Neural cell (in vitro differentiated cells): Measurements from ENCODE around the gene MRPL12. TPM values are rescaled to one million over a fixed set of nuclear protein-coding genes. Genes with fewer than 3 reads are reported as not detected.

Experiments
- H2AFZ ChIP-seq: fragments of 200-600, 300-800 bp; sonication (generic), shearing (Covaris generic); 2 replicates; pipeline ENCODE4 v1.6.0; 2014; ENCODE audit warnings: low read depth, mild to moderate bottlenecking, antibody characterized with exemption, low read length, moderate library complexity
- H3F3A ChIP-seq: fragments of 200-600 bp; shearing (Covaris generic); 2 replicates; pipeline ENCODE4 v1.6.1; 2016; ENCODE audit warnings: mild to moderate bottlenecking, moderate library complexity, mixed read lengths, antibody characterized with exemption, low read length; ENCODE audit not compliant: insufficient read depth, poor library complexity, severe bottlenecking
- H3K27ac ChIP-seq: fragments of 200-600, 300-800 bp; sonication (generic), shearing (Covaris generic); 2 replicates; pipeline ENCODE4 v1.5.1; 2014; ENCODE audit warnings: mild to moderate bottlenecking, low read length, moderate library complexity
- H3K27me3 ChIP-seq: fragments of 300-800, 200-600 bp; sonication (generic), shearing (Covaris generic); 2 replicates; pipeline ENCODE4 v1.6.0; 2014; ENCODE audit warnings: mild to moderate bottlenecking, low read depth, low read length, moderate library complexity; ENCODE audit not compliant: insufficient read depth
- H3K36me3 ChIP-seq: fragments of 300-800, 200-600 bp; sonication (generic), shearing (Covaris generic); 2 replicates; pipeline ENCODE4 v1.5.1; 2014; ENCODE audit warnings: mild to moderate bottlenecking, antibody characterized with exemption, low read length, moderate library complexity; ENCODE audit not compliant: insufficient read depth
- H3K4me2 ChIP-seq: fragments of 300-800, 200-600 bp; sonication (generic), shearing (Covaris generic); 2 replicates; pipeline ENCODE4 v1.6.0; 2014; ENCODE audit warnings: mild to moderate bottlenecking, low read length
- H3K4me3 ChIP-seq: fragments of 300-800, 200-600 bp; sonication (generic), shearing (Covaris generic); 2 replicates; pipeline ENCODE4 v1.5.1; 2014; ENCODE audit warnings: mild to moderate bottlenecking, low read length, moderate library complexity
- H3K79me2 ChIP-seq: fragments of 200-600 bp; shearing (Covaris generic); replicated peaks from 2 replicates; pipeline ENCODE4 v1.6.0; 2014; ENCODE audit warnings: mild to moderate bottlenecking, low read length, moderate library complexity; ENCODE audit not compliant: insufficient read depth
- H3K9ac ChIP-seq: fragments of 300-800, 200-600 bp; sonication (generic), shearing (Covaris generic); 2 replicates; pipeline ENCODE4 v1.6.1; 2016; ENCODE audit warnings: mild to moderate bottlenecking, low read length, mixed read lengths
- H3K9me2 ChIP-seq: fragments of 200-600 bp; shearing (Covaris generic); 2 replicates; pipeline ENCODE4 v1.6.1; 2016; ENCODE audit warnings: mild to moderate bottlenecking, low read length, mixed read lengths; ENCODE audit not compliant: insufficient read depth
- H3K9me3 ChIP-seq: fragments of 200-600, 300-800 bp; sonication (generic), shearing (Covaris generic); 2 replicates; pipeline ENCODE4 v1.6.1; 2016; ENCODE audit warnings: mild to moderate bottlenecking, mixed run types, low read length, moderate library complexity, mixed read lengths
- H4K20me1 ChIP-seq: fragments of 200-600 bp; shearing (Covaris generic); 2 replicates; pipeline ENCODE4 v1.6.1; 2016; ENCODE audit warnings: mild to moderate bottlenecking, mixed run types; ENCODE audit not compliant: insufficient read depth
- EP300 ChIP-seq: fragments of 450-650 bp; conservative IDR thresholded peaks from 2 replicates; pipeline ENCODE4 v1.6.1; 2014; ENCODE audit warnings: antibody characterized with exemption, mild to moderate bottlenecking, moderate library complexity; ENCODE audit not compliant: poor library complexity, severe bottlenecking
- EZH2 ChIP-seq: fragments of 200-600, 300-800 bp; shearing (Covaris generic), sonication (generic); IDR thresholded peaks from 2 replicates; pipeline ENCODE4 v1.6.1; 2014; ENCODE audit warnings: antibody characterized with exemption, low read length, borderline replicate concordance, mild to moderate bottlenecking; ENCODE audit not compliant: insufficient read depth, poor library complexity, severe bottlenecking
- MXI1 ChIP-seq: fragments of 450-650 bp; conservative IDR thresholded peaks from 2 replicates; pipeline ENCODE4 v1.6.1; 2014; ENCODE audit warnings: antibody characterized with exemption, mild to moderate bottlenecking; ENCODE audit not compliant: poor library complexity, severe bottlenecking
- POLR2AphosphoS5 ChIP-seq: IDR thresholded peaks from 2 replicates; pipeline ENCODE4 v1.6.1; 2012
- RAD21 ChIP-seq: fragments of 450-650 bp; conservative IDR thresholded peaks from 2 replicates; pipeline ENCODE4 v1.6.1; 2014; ENCODE audit warnings: antibody characterized with exemption, mild to moderate bottlenecking, moderate library complexity
- SMC3 ChIP-seq: fragments of 450-650 bp; conservative IDR thresholded peaks from 2 replicates; pipeline ENCODE4 v1.6.1; 2014; ENCODE audit warnings: antibody characterized with exemption, mild to moderate bottlenecking, moderate library complexity; ENCODE audit not compliant: poor library complexity
- TAF1 ChIP-seq: IDR thresholded peaks from 2 replicates; pipeline ENCODE4 v1.6.1; 2012; ENCODE audit warnings: low read depth
- polyA plus RNA-seq: library from polyadenylated mRNA; depleted of rRNA; stranded (reverse); fragments of >200 nt; gene quantifications from 2 replicates; pipeline ENCODE4 v1.2.3, GENCODE V29; 2014
- TF ChIP-seq, protein P1 (sequence below): IDR thresholded peaks from 2 replicates; pipeline ENCODE4 v1.6.1; 2012; ENCODE audit warnings: borderline replicate concordance
- TF ChIP-seq, protein P2 (sequence below): fragments of 450-650 bp; IDR thresholded peaks from 2 replicates; pipeline ENCODE4 v1.5.1; 2014; ENCODE audit warnings: antibody characterized with exemption, mild to moderate bottlenecking, moderate library complexity; ENCODE audit not compliant: poor library complexity, severe bottlenecking

Gene MRPL12
- polyA plus RNA-seq, 1 donor from 2014 or later: 10.4 TPM

DNA sequence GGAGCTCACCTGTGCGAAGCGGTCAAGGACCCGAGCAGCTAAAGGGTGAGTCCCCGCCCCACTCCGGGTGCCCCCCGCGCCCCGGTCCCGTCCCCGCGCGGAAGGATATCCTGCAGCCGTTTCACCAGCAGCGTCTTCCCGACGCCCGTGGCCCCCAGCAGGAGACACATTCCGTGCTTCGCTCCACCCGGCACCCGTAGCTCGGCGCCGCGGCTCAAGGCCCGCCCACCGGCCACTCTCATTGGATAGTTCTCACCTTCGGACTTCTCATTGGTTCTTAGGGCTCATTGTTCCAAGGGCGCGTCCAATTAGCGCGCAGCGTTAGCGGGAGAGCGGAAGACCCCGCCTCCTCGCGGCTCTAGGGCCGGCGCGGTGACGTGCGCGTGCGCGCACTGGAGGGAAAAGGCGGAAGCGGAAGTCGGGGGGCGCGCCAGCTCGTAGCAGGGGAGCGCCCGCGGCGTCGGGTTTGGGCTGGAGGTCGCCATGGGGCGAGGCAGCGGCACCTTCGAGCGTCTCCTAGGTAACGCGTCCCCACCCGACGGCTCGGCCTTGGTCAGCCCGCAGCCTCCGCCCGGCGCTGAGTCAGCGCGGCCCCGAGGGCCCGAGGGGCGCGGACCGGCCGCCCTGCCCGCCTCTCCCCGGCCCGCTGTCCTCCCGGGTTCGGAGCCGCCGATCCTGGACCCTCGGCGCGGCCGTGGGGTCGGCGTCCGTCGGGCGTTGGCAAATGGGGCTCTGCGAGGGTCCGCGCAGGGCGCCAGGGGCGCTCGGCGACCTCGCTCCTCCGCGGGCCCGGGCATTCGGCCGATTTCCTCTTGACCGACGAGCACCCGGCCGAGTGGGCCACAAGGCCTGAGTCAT, 19.4 kb upstream of the MRPL12 start, which contains the start of the genes ARL16 and HGS:
Gene ARL16, minus strand, starts transcription at position 214 of the 858 bp plus-strand sequence. Its CDS starts 44 bp downstream, at position 170.
Gene HGS, plus strand, starts transcription at position 428 of the 858 bp plus-strand sequence. Its CDS starts 56 bp downstream, at position 484.
- Histone ChIP-seq H3F3A (no peaks in the 10 kb centered on the region), H3K27ac (peak within 1 kb of the TSS; percentile 92), H3K9ac (peak within 1 kb of the TSS; percentile 98), H3K79me2 (peaks cover 37% of the 10 kb centered on the region), H4K20me1 (peaks cover 7% of the 10 kb centered on the region), H3K9me2 (no peaks in the 10 kb centered on the region), H3K4me3 (peak within 1 kb of the TSS; percentile 100), H3K27me3 (no peaks in the 10 kb centered on the region), H3K4me2 (peak within 1 kb of the TSS; percentile 89), H3K9me3 (no peaks in the 10 kb centered on the region), H2AFZ (peak within 1 kb of the TSS; percentile 33), H3K36me3 (no peaks in the 10 kb centered on the region)
- TF ChIP-seq TAF1: peak; percentile 70
- TF ChIP-seq SMC3: no peak
- peak; percentile 56 for TF ChIP-seq EP300
- TF ChIP-seq POLR2AphosphoS5: peak; percentile 84
- peak; percentile 76 for TF ChIP-seq MXI1
- TF ChIP-seq, protein P1, sequence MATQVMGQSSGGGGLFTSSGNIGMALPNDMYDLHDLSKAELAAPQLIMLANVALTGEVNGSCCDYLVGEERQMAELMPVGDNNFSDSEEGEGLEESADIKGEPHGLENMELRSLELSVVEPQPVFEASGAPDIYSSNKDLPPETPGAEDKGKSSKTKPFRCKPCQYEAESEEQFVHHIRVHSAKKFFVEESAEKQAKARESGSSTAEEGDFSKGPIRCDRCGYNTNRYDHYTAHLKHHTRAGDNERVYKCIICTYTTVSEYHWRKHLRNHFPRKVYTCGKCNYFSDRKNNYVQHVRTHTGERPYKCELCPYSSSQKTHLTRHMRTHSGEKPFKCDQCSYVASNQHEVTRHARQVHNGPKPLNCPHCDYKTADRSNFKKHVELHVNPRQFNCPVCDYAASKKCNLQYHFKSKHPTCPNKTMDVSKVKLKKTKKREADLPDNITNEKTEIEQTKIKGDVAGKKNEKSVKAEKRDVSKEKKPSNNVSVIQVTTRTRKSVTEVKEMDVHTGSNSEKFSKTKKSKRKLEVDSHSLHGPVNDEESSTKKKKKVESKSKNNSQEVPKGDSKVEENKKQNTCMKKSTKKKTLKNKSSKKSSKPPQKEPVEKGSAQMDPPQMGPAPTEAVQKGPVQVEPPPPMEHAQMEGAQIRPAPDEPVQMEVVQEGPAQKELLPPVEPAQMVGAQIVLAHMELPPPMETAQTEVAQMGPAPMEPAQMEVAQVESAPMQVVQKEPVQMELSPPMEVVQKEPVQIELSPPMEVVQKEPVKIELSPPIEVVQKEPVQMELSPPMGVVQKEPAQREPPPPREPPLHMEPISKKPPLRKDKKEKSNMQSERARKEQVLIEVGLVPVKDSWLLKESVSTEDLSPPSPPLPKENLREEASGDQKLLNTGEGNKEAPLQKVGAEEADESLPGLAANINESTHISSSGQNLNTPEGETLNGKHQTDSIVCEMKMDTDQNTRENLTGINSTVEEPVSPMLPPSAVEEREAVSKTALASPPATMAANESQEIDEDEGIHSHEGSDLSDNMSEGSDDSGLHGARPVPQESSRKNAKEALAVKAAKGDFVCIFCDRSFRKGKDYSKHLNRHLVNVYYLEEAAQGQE: peak; percentile 5
- TF ChIP-seq RAD21: peak; percentile 14
- no peak for TF ChIP-seq EZH2

DNA sequence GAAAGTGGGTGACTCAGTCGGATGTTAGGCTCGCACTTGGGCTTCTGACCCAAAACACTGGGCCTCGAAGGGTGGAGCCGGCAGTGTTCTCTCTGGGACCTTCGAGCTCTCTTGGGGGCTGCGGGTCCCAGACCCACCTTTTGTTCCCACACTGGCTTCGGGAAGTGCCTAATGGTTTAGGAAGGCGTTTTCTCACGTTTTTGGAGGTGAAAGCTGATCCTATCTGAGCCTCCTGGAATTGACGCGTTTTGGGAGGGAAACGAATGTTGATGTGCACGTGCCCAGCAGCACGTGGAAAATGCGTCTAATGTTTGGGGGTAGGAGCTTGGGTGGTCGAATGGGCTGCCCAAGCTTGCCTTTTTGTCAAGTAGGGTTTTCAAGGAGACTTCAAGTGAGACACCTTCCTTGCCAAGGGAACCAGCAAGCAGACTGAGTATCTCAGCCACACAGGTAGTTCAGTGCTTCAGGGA, 18.7 kb upstream of the MRPL12 start:
- Histone ChIP-seq H3K9me3 (no peaks in the 10 kb centered on the region), H3K27me3 (no peaks in the 10 kb centered on the region), H3K4me3 (peak overlapping the region; percentile 100), H3F3A (no peaks in the 10 kb centered on the region), H3K79me2 (peaks cover 37% of the 10 kb centered on the region), H3K9me2 (no peaks in the 10 kb centered on the region), H3K36me3 (no peaks in the 10 kb centered on the region), H3K9ac (peak overlapping the region; percentile 80), H4K20me1 (peaks cover 7% of the 10 kb centered on the region), H3K27ac (no peak overlapping the region), H2AFZ (no peak overlapping the region), H3K4me2 (peak overlapping the region; percentile 89)
- TF ChIP-seq, protein P2, sequence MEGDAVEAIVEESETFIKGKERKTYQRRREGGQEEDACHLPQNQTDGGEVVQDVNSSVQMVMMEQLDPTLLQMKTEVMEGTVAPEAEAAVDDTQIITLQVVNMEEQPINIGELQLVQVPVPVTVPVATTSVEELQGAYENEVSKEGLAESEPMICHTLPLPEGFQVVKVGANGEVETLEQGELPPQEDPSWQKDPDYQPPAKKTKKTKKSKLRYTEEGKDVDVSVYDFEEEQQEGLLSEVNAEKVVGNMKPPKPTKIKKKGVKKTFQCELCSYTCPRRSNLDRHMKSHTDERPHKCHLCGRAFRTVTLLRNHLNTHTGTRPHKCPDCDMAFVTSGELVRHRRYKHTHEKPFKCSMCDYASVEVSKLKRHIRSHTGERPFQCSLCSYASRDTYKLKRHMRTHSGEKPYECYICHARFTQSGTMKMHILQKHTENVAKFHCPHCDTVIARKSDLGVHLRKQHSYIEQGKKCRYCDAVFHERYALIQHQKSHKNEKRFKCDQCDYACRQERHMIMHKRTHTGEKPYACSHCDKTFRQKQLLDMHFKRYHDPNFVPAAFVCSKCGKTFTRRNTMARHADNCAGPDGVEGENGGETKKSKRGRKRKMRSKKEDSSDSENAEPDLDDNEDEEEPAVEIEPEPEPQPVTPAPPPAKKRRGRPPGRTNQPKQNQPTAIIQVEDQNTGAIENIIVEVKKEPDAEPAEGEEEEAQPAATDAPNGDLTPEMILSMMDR: no peak
- TF ChIP-seq EP300 (no peak), TAF1 (no peak), RAD21 (no peak), SMC3 (no peak), MXI1 (no peak), EZH2 (no peak), POLR2AphosphoS5 (no peak)
- TF ChIP-seq, protein P1: no peak
